Measurements from ENCODE around the gene SLC17A1.

Gene SLC17A1

DNA sequence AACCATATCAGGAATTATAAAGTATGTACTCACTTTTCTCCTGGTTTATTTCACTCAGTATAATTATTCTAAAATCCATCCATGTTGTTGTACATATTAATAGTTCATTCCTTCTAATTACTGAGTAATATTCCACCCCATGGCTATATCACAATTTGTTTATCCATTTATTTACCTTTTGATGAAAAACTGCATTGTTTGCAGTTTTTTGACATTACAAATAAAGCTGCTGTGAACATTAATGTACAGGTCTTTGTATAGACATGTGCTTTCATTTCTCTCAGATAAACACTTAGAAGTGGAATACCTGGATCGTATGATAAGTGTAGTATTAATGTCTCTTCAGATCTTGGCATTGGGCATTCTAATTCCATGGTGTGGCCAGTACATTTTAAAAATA is 38.0 kb upstream of the SLC17A1 start:
- no peak overlapping the region for H4K8ac ChIP-seq (ENCODE audit: low read length)
- peaks cover 0 to 15% of the 10 kb centered on the region in 2 experiments for H3K27me3 ChIP-seq (ENCODE audit: control insufficient read depth in 1 of 2, insufficient read depth in 1 of 2, low read length in 2 of 2)
- no peak overlapping the region for H3K27ac ChIP-seq (ENCODE audit: low read length, poor library complexity, severe bottlenecking)
- no peak overlapping the region for H3K23ac ChIP-seq (ENCODE audit: low read length in 2 of 2)
- no peak overlapping the region for H3K4me2 ChIP-seq (ENCODE audit: low read length, poor library complexity, severe bottlenecking)
- H3K79me1 ChIP-seq (replicated peaks; ENCODE audit: low read length, poor library complexity, severe bottlenecking) = no peaks in the 10 kb centered on the region
- no peak overlapping the region for H2AFZ ChIP-seq (ENCODE audit: low read depth, low read length)
- H3K4me1 ChIP-seq (ENCODE audit: control insufficient read depth, insufficient read depth, low read depth, low read length) = peaks cover 2% of the 10 kb centered on the region
- no peak overlapping the region for H3K18ac ChIP-seq (ENCODE audit: low read depth in 1 of 2, low read length in 2 of 2)
- H2AK5ac ChIP-seq (ENCODE audit: low read length, severe bottlenecking) = no peak overlapping the region
- no peak overlapping the region for H3K4me3 ChIP-seq (ENCODE audit: insufficient read depth in 1 of 2, low read depth in 1 of 2, low read length in 2 of 2)
- no peaks in the 10 kb centered on the region for H3K36me3 ChIP-seq (ENCODE audit: control insufficient read depth in 1 of 2, insufficient read depth in 2 of 2, low read depth in 1 of 2, low read length in 2 of 2)
- H3K4ac ChIP-seq (ENCODE audit: low read depth in 1 of 2, low read length in 2 of 2) = no peak overlapping the region
- WGBS = 87% methylated on average over 1 of the region's 1 CpG
- H2BK15ac ChIP-seq (ENCODE audit: low read depth, poor library complexity, severe bottlenecking) = no peak overlapping the region
- no peak for DNase-seq
- H2BK5ac ChIP-seq (ENCODE audit: low read depth, low read length, poor library complexity, severe bottlenecking) = no peak overlapping the region
- H2BK120ac ChIP-seq (ENCODE audit: low read depth, low read length) = no peak overlapping the region
- no peaks in the 10 kb centered on the region for H3K9me3 ChIP-seq (ENCODE audit: control insufficient read depth, low read length)
- no peak overlapping the region for H2BK12ac ChIP-seq (ENCODE audit: low read length in 2 of 2)
- no peak overlapping the region for H3K14ac ChIP-seq (ENCODE audit: low read length in 2 of 2)
- no peak overlapping the region for H3K9ac ChIP-seq (ENCODE audit: low read length)
- no peak overlapping the region for H4K91ac ChIP-seq (ENCODE audit: low read length)

DNA sequence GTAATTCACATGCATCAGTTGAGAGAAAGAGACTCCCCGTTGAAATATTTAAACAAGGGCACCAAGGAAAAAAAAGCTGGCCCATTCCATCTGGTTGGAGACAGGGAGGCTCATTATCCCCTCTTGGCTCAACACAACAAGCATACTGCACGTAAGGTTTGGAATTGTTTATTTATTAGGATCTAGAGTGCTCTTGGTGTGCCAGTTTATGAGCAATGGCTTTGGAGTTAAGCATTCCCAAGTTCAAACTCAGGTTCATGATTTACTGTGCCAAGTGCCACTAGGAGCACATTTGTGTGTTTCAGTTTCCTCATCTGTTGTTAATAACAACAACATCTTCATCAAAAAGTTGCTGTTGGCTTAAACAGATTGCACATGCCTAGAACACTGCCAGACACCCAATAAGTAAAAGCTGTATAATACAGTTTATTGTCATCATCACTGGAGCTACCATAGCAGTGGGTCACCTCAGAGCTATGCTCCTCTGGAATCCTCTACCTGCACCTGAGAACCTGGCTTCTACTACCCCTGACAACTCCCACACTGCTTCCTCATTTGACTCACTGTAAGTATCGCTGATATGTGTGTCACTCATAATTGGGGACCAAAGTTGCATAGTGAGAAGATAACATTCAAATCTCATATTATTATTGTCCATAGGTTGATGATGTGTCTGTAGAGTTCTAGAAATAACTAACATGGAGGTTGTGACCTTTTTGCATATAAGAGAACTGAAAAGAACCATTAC is 36.8 kb upstream of the SLC17A1 start:
- Histone ChIP-seq H3K18ac (ENCODE audit: low read depth in 1 of 2, low read length in 2 of 2) (no peak overlapping the region), H3K9ac (ENCODE audit: low read length) (no peak overlapping the region), H3K14ac (ENCODE audit: low read length in 2 of 2) (no peak overlapping the region), H4K91ac (ENCODE audit: low read length) (no peak overlapping the region), H3K23ac (ENCODE audit: low read length in 2 of 2) (no peak overlapping the region), H3K4me2 (ENCODE audit: low read length, poor library complexity, severe bottlenecking) (no peak overlapping the region), H2BK15ac (ENCODE audit: low read depth, poor library complexity, severe bottlenecking) (no peak overlapping the region), H4K8ac (ENCODE audit: low read length) (no peak overlapping the region), H3K4me1 (ENCODE audit: control insufficient read depth, insufficient read depth, low read depth, low read length) (peaks cover 2% of the 10 kb centered on the region), H3K9me3 (ENCODE audit: control insufficient read depth, low read length) (no peaks in the 10 kb centered on the region), H2BK5ac (ENCODE audit: low read depth, low read length, poor library complexity, severe bottlenecking) (no peak overlapping the region), H3K4ac (ENCODE audit: low read depth in 1 of 2, low read length in 2 of 2) (no peak overlapping the region), H3K36me3 (ENCODE audit: control insufficient read depth in 1 of 2, insufficient read depth in 2 of 2, low read depth in 1 of 2, low read length in 2 of 2) (no peaks in the 10 kb centered on the region), H3K27me3 (ENCODE audit: control insufficient read depth in 1 of 2, insufficient read depth in 1 of 2, low read length in 2 of 2) (peaks cover 0 to 25% of the 10 kb centered on the region in 2 experiments), H2AFZ (ENCODE audit: low read depth, low read length) (no peak overlapping the region), H2BK12ac (ENCODE audit: low read length in 2 of 2) (no peak overlapping the region), H3K27ac (ENCODE audit: low read length, poor library complexity, severe bottlenecking) (no peak overlapping the region), H2BK120ac (ENCODE audit: low read depth, low read length) (no peak overlapping the region), H2AK5ac (ENCODE audit: low read length, severe bottlenecking) (no peak overlapping the region), H3K79me1 (replicated peaks; ENCODE audit: low read length, poor library complexity, severe bottlenecking) (no peaks in the 10 kb centered on the region), H3K4me3 (ENCODE audit: insufficient read depth in 1 of 2, low read depth in 1 of 2, low read length in 2 of 2) (no peak overlapping the region)
- WGBS = 63% methylated on average over 2 of the region's 3 CpGs
- no peak for DNase-seq

DNA sequence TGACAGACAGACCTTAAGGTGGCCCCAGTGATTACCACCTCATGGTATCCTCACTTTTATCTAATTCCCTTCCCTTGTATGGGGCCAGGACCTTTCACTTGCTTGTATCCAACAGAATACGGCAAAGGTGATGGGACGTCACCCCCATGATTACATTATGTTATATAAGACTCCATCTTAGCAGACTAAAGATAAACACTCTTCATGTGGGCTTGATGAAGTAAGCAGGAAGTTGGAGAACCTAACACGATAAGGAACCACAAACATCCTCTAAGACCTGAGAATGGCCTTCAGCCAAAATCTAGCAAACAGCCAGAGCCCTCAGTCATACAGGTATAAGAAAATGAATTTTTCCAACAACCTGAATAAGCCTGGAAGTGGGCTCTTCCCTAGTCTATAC is 34.2 kb upstream of the SLC17A1 start:
- Histone ChIP-seq H2BK120ac (ENCODE audit: low read depth, low read length) (no peak overlapping the region), H3K18ac (ENCODE audit: low read depth in 1 of 2, low read length in 2 of 2) (no peak overlapping the region), H3K14ac (ENCODE audit: low read length in 2 of 2) (no peak overlapping the region), H3K4me1 (ENCODE audit: control insufficient read depth, insufficient read depth, low read depth, low read length) (no peaks in the 10 kb centered on the region), H4K91ac (ENCODE audit: low read length) (no peak overlapping the region), H4K8ac (ENCODE audit: low read length) (no peak overlapping the region), H2AK5ac (ENCODE audit: low read length, severe bottlenecking) (no peak overlapping the region), H3K9ac (ENCODE audit: low read length) (no peak overlapping the region), H3K36me3 (ENCODE audit: control insufficient read depth in 1 of 2, insufficient read depth in 2 of 2, low read depth in 1 of 2, low read length in 2 of 2) (no peaks in the 10 kb centered on the region), H3K4me2 (ENCODE audit: low read length, poor library complexity, severe bottlenecking) (no peak overlapping the region), H3K79me1 (replicated peaks; ENCODE audit: low read length, poor library complexity, severe bottlenecking) (no peaks in the 10 kb centered on the region), H3K4ac (ENCODE audit: low read depth in 1 of 2, low read length in 2 of 2) (no peak overlapping the region), H2BK5ac (ENCODE audit: low read depth, low read length, poor library complexity, severe bottlenecking) (no peak overlapping the region), H3K23ac (ENCODE audit: low read length in 2 of 2) (no peak overlapping the region), H3K9me3 (ENCODE audit: control insufficient read depth, low read length) (no peaks in the 10 kb centered on the region), H2BK15ac (ENCODE audit: low read depth, poor library complexity, severe bottlenecking) (no peak overlapping the region), H3K27ac (ENCODE audit: low read length, poor library complexity, severe bottlenecking) (no peak overlapping the region), H3K4me3 (ENCODE audit: insufficient read depth in 1 of 2, low read depth in 1 of 2, low read length in 2 of 2) (no peak overlapping the region), H2AFZ (ENCODE audit: low read depth, low read length) (no peak overlapping the region), H3K27me3 (ENCODE audit: control insufficient read depth in 1 of 2, insufficient read depth in 1 of 2, low read length in 2 of 2) (peaks cover 0 to 25% of the 10 kb centered on the region in 2 experiments), H2BK12ac (ENCODE audit: low read length in 2 of 2) (no peak overlapping the region)
- WGBS = 73% methylated on average over 3 of the region's 3 CpGs
- DNase-seq = no peak

DNA sequence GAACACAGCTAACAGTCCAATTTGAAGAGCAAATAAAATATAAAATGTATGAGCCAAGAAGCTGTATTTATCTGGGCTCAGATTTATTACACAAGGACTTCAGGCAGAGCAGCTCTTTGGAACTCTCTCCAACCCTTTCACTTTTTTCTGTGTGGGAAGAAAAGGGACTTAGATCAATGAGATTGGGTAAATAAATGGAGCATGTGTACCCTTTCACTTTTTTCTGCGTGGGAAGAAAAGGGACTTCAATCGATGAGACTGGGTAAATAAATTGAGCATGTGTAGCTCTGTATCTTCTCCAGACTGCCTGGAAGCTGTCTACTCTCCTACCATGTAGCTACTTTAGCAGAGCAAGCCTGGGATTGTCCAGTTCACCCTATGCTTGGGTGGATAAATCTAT is 31.5 kb upstream of the SLC17A1 start:
- Histone ChIP-seq H3K4ac (ENCODE audit: low read depth in 1 of 2, low read length in 2 of 2) (no peak overlapping the region), H3K4me3 (ENCODE audit: insufficient read depth in 1 of 2, low read depth in 1 of 2, low read length in 2 of 2) (no peak overlapping the region), H3K9ac (ENCODE audit: low read length) (no peak overlapping the region), H4K91ac (ENCODE audit: low read length) (no peak overlapping the region), H2AK5ac (ENCODE audit: low read length, severe bottlenecking) (no peak overlapping the region), H3K4me1 (ENCODE audit: control insufficient read depth, insufficient read depth, low read depth, low read length) (no peaks in the 10 kb centered on the region), H3K23ac (ENCODE audit: low read length in 2 of 2) (no peak overlapping the region), H2BK120ac (ENCODE audit: low read depth, low read length) (no peak overlapping the region), H2BK5ac (ENCODE audit: low read depth, low read length, poor library complexity, severe bottlenecking) (no peak overlapping the region), H3K9me3 (ENCODE audit: control insufficient read depth, low read length) (no peaks in the 10 kb centered on the region), H4K8ac (ENCODE audit: low read length) (no peak overlapping the region), H2BK15ac (ENCODE audit: low read depth, poor library complexity, severe bottlenecking) (no peak overlapping the region), H3K4me2 (ENCODE audit: low read length, poor library complexity, severe bottlenecking) (no peak overlapping the region), H2AFZ (ENCODE audit: low read depth, low read length) (no peak overlapping the region), H3K27me3 (ENCODE audit: control insufficient read depth in 1 of 2, insufficient read depth in 1 of 2, low read length in 2 of 2) (peaks cover 0 to 40% of the 10 kb centered on the region in 2 experiments), H3K79me1 (replicated peaks; ENCODE audit: low read length, poor library complexity, severe bottlenecking) (no peaks in the 10 kb centered on the region), H3K14ac (ENCODE audit: low read length in 2 of 2) (no peak overlapping the region), H3K18ac (ENCODE audit: low read depth in 1 of 2, low read length in 2 of 2) (no peak overlapping the region), H3K27ac (ENCODE audit: low read length, poor library complexity, severe bottlenecking) (no peak overlapping the region), H3K36me3 (ENCODE audit: control insufficient read depth in 1 of 2, insufficient read depth in 2 of 2, low read depth in 1 of 2, low read length in 2 of 2) (no peaks in the 10 kb centered on the region), H2BK12ac (ENCODE audit: low read length in 2 of 2) (no peak overlapping the region)
- no peak for DNase-seq
- 68% methylated on average over 2 of the region's 2 CpGs for WGBS

Measured in mesenchymal stem cell (in vitro differentiated cells and primary cell).